Type B pancreatic cell (in vitro differentiated cells): Measurements from ENCODE around the gene SCN1A. TPM values are rescaled to one million over a fixed set of nuclear protein-coding genes. Genes with fewer than 3 reads are reported as not detected.
A peak's percentile ranks its signal among the peaks of the same experiment; 100 is the strongest.

Experiments used
- DNase-seq: peaks from one replicate; pipeline ENCODE4 v3.0.0; 2021; ENCODE audit warnings: mixed read lengths; ENCODE audit not compliant: unreplicated experiment; ENCODE audit errors: extremely low spot score
- H3K27ac Mint-ChIP-seq: 2 replicates; pipeline ENCODE4 v1.8.0; 2021; ENCODE audit warnings: mild to moderate bottlenecking, mixed read lengths
- H3K27me3 Mint-ChIP-seq: 2 replicates; pipeline ENCODE4 v1.8.0; 2021; ENCODE audit warnings: mixed read lengths
- H3K36me3 Mint-ChIP-seq: 2 replicates; pipeline ENCODE4 v1.8.0; 2021; ENCODE audit warnings: mixed read lengths
- H3K4me1 Mint-ChIP-seq: one replicate; pipeline ENCODE4 v1.8.0; 2021; ENCODE audit warnings: mixed read lengths; ENCODE audit not compliant: unreplicated experiment
- H3K4me3 Mint-ChIP-seq: 2 replicates; pipeline ENCODE4 v1.8.0; 2021; ENCODE audit warnings: mild to moderate bottlenecking, mixed read lengths
- H3K9me3 Mint-ChIP-seq: 2 replicates; pipeline ENCODE4 v1.8.0; 2021; ENCODE audit warnings: mixed read lengths
- CTCF ChIP-seq: fragments of 200-600 bp; sonication (generic); conservative IDR thresholded peaks from 2 replicates; pipeline ENCODE4 v1.5.0; 2021; ENCODE audit warnings: antibody characterized with exemption, mild to moderate bottlenecking
- total RNA-seq: library from RNA; stranded (reverse); gene quantifications from 2 replicates; pipeline ENCODE4 v1.2.1, GENCODE V29; 2021; ENCODE audit warnings: low replicate concordance

The SCN1A gene
- total RNA-seq, 1 donor from 2014 or later, result 2.6 TPM

- H3K27ac Mint-ChIP-seq, result no peak overlapping the region
- no peaks in the 10 kb centered on the region for H3K36me3 Mint-ChIP-seq
- peaks cover 3% of the 10 kb centered on the region for H3K27me3 Mint-ChIP-seq
- no peaks in the 10 kb centered on the region for H3K4me1 Mint-ChIP-seq
- no peak for TF ChIP-seq CTCF
- DNase-seq, result no peak
- no peaks in the 10 kb centered on the region for H3K9me3 Mint-ChIP-seq
- H3K4me3 Mint-ChIP-seq, result no peak overlapping the region
Measured at GRCh38 chr2:166068981-166069380, 58.8 kb downstream of the SCN1A start.

GRCh38 chr2:166067229-166067628 is 60.6 kb downstream of the SCN1A start:
- H3K9me3 Mint-ChIP-seq, result no peaks in the 10 kb centered on the region
- no peak for DNase-seq
- H3K4me3 Mint-ChIP-seq, result no peak overlapping the region
- H3K27me3 Mint-ChIP-seq, result peaks cover 3% of the 10 kb centered on the region
- no peak for TF ChIP-seq CTCF
- H3K4me1 Mint-ChIP-seq, result no peaks in the 10 kb centered on the region
- no peaks in the 10 kb centered on the region for H3K36me3 Mint-ChIP-seq
- H3K27ac Mint-ChIP-seq, result no peak overlapping the region

DNA sequence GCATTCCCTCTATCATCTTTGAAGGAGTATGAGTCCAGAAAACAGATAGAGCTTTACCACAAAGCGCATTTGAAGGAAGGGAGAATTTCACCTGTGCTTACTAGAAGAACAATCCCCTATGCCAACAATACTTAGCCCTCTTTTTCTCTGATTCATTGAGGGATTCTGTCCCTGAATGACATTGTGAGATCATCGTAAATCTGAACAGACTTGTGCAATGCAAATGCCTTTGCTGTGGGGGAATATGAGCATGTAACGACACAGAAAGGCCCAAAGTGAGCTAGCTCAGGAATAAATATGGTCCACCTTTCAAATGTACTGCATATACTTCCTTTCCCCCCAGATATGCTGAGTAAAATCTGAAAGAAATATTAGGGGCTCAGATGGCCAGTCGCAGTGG is 67.6 kb downstream of the SCN1A start:
- no peak for TF ChIP-seq CTCF
- H3K36me3 Mint-ChIP-seq, result no peaks in the 10 kb centered on the region
- H3K27me3 Mint-ChIP-seq, result no peaks in the 10 kb centered on the region
- no peaks in the 10 kb centered on the region for H3K4me1 Mint-ChIP-seq
- no peak overlapping the region for H3K4me3 Mint-ChIP-seq
- no peak overlapping the region for H3K27ac Mint-ChIP-seq
- DNase-seq, result no peak
- H3K9me3 Mint-ChIP-seq, result no peaks in the 10 kb centered on the region

DNA sequence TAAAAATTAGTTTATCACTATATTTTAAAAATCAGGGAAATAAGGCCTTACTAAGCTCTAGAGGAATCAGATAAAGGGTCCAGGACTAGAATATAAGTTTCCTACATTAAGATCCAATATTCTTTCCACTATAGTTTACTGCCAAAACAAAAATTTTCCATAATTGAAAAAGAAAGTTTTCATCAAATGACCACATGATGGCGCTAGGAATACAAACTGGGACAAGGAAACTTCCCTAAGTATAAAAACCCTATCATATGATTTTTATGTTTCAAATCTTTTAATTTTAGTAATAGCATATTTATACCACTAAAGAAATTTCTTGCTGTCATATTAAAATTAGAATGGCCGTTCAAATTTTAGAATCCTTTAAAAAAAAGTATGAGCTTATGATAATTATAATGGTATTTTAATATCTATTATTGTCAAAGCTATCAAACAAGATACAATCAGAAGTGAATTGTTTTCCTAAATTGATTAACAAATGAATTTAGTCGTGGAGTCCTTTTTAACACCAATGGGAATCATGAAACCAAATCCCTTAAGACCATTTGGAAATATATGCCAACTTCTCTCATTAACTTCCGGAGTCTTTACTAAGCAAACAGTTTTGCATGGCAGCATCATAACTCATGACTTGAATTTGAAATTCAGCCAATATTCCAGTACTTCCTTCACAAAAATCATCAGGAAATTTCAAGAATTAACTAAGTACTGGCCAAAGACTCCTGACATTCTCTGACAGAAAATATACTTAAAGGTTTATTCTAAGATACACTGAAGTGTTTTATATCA is 70.3 kb downstream of the SCN1A start:
- no peak overlapping the region for H3K27ac Mint-ChIP-seq
- peak; percentile 83 for TF ChIP-seq CTCF
- no peaks in the 10 kb centered on the region for H3K4me1 Mint-ChIP-seq
- H3K36me3 Mint-ChIP-seq, result no peaks in the 10 kb centered on the region
- no peaks in the 10 kb centered on the region for H3K27me3 Mint-ChIP-seq
- no peak for DNase-seq
- no peaks in the 10 kb centered on the region for H3K9me3 Mint-ChIP-seq
- H3K4me3 Mint-ChIP-seq, result no peak overlapping the region

DNA sequence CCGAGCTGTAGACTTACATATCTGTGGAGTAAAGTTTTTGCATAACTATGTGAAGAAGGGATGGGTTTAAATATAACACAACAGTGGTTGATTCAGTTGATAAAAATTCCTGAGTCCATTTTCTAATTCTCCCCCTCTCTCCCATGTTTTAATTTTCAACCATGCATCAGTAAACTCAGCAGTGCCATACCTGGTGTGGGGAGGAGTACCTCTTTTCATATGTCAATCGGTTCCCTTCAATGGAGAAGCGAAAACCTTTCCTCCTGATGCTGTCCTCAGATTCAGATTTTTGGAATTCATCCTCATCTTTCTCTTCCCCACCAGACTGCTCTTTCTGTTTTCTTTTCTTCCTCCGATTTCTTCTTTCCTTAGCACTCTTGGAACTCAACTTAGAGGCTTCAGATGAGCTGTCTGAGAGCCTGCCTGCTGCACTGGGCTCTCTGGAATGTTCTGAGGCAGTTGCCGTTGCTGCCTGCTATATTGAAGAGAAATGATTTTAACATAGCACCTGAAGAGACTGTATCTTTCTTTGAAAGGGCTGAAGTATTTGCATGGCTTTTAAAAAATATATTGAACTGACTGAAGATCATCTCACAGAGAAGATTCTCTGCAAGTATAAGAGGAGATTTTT is 82.9 kb downstream of the SCN1A start:
- Mint-ChIP-seq H3K4me1 (no peaks in the 10 kb centered on the region), H3K9me3 (no peaks in the 10 kb centered on the region), H3K27me3 (no peaks in the 10 kb centered on the region), H3K4me3 (no peak overlapping the region), H3K27ac (no peak overlapping the region), H3K36me3 (no peaks in the 10 kb centered on the region)
- DNase-seq, result no peak
- TF ChIP-seq CTCF, result no peak
